ENCODE measurements around the gene TIGIT.

GRCh38 chr3:114336857-114337256 lies 43.0 kb downstream of the TIGIT start:
- TF ChIP-seq EP300 (IDR thresholded peaks at IDR 0.05) (no peak), CTCF (IDR thresholded peaks at IDR 0.05) (no peak)

All from ovary (tissue), 3 donors.